Mesodermal cell (in vitro differentiated cells): Measurements from ENCODE around the gene TNRC6B.

ENCODE experiments used
- H3K27ac ChIP-seq: 2 replicates; pipeline ENCODE4 v1.7.0; 2013; ENCODE audit warnings: mild to moderate bottlenecking, low read depth, low read length, moderate library complexity; ENCODE audit not compliant: severe bottlenecking
- H3K36me3 ChIP-seq: 2 replicates; pipeline ENCODE4 v1.7.1; 2013; ENCODE audit warnings: mild to moderate bottlenecking, low read length, moderate library complexity; ENCODE audit not compliant: control insufficient read depth, insufficient read depth
- H3K4me1 ChIP-seq: one replicate; pipeline ENCODE4 v1.7.1; 2013; ENCODE audit warnings: mild to moderate bottlenecking, low read length; ENCODE audit not compliant: insufficient read depth, control insufficient read depth, poor library complexity, severe bottlenecking
- H3K4me3 ChIP-seq: 2 replicates; pipeline ENCODE4 v1.7.0; 2013; ENCODE audit warnings: low read length, control low read depth, mild to moderate bottlenecking; ENCODE audit not compliant: insufficient read depth, poor library complexity, severe bottlenecking; ENCODE audit errors: extremely low read depth
- H3K9me3 ChIP-seq: 2 replicates; pipeline ENCODE4 v1.7.1; 2013; ENCODE audit warnings: mild to moderate bottlenecking, low read length, moderate library complexity; ENCODE audit not compliant: control insufficient read depth
- WGBS, 2 experiments: methylation state at CpG; one replicate each; pipeline ENCODE4 v1.1.5; 2013; ENCODE audit warnings: missing lambda C conversion rate in 2 of 2; ENCODE audit not compliant: insufficient coverage in 2 of 2; 5-methylcytosine and 5-hydroxymethylcytosine counted together

The TNRC6B gene

GRCh38 chr22:40383905-40384304 is 206.2 kb downstream of the TNRC6B start:
- Histone ChIP-seq H3K27ac (peak overlapping the region; percentile 55), H3K4me3 (no peak overlapping the region), H3K36me3 (peaks cover 10% of the 10 kb centered on the region), H3K9me3 (no peaks in the 10 kb centered on the region), H3K4me1 (peaks cover 5% of the 10 kb centered on the region)
- WGBS, 2 experiments: no CpG with 5 or more reads among the region's 3 CpGs

GRCh38 chr22:40385036-40385782 is 207.5 kb downstream of the TNRC6B start:
- Histone ChIP-seq H3K27ac (no peak overlapping the region), H3K4me3 (no peak overlapping the region), H3K9me3 (no peaks in the 10 kb centered on the region), H3K4me1 (peaks cover 5% of the 10 kb centered on the region), H3K36me3 (peaks cover 10% of the 10 kb centered on the region)
- WGBS, 2 experiments: 90 to 97% methylated on average over 10 of the region's 10 CpGs
